ENCODE results near the gene MRPL52.
"Not testable (repeated sequence)": the region's sequence is repeated elsewhere in the genome, so short reads cannot be mapped to it uniquely, and the experiment has no call there.

MRPL52 gene

DNA sequence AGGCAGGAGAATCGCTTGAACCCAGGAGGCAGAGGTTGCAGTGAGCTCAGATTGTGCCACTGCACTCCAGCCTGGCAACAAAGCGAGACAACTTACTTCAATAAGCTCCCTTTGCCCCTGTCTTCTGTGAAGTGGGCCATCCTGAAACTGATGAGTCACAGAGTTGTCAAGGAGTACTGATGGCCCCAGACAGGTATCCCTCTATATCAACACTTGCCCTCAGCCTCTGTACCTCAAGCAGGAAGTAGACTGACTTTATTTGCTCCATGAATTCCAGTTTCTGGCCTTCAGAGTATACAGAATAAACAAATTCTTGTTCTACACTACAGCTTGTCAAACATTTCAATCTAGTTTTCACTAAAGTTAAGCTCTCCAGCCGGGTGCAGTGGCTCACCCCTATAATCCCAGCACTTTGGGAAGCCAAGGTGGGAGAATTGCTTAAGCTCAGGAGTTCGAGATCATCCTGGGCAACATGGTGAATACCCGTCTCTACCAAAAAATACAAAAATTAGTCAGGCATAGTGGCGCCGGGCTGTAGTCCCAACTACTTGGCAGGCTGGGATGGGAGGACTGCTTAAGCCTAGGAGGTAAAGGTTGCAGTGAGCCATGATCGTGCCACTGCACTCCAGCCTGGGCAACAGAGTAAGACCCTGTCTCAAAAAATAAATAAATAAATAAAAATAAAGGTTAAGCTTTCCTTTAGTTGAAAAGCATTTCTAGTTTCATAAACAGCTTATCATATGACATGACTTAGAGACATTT, 25.5 kb downstream of the MRPL52 start:
- no peak for DNase-seq (ENCODE audit: low read depth)

DNA sequence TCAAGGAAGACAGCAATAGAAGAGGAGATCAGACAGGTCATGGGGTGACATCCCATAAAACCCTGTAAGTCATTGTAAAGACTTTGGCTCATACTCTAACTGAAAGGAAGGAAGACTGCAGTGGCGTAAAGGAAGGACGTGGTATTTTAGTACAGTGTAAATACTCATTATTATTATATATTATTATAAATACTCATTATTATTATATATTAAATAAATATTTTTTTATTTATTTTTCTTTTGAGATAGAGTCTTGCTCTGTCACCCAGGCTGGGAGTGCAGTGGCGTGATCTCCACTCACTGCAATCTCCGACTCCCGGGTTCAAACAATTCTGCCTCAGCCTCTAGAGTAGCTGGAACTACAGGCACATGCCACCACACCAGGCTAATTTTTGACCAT, 26.7 kb downstream of the MRPL52 start:
- no peak for DNase-seq (ENCODE audit: low read depth)

DNA sequence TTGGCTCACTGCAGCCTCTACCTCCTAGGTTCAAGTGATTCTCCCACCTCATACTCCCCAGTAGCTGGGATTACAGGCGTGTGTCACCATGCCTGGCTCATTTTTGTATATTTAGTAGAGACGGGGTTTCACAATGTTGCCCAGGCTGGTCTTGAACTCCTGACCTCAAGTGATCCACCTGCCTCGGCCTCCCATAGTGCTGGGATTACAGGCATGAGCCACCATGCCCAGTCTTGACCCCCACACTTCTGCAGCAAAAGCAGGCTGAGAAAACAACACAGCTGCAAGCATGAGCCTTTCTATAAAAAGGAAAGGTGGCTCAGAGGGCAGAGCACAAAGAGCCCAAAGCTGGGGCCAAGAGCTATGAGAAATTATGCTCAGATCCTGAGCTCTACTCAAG, 30.7 kb downstream of the MRPL52 start:
- DNase-seq (ENCODE audit: low read depth) = not testable (repeated sequence)

DNA sequence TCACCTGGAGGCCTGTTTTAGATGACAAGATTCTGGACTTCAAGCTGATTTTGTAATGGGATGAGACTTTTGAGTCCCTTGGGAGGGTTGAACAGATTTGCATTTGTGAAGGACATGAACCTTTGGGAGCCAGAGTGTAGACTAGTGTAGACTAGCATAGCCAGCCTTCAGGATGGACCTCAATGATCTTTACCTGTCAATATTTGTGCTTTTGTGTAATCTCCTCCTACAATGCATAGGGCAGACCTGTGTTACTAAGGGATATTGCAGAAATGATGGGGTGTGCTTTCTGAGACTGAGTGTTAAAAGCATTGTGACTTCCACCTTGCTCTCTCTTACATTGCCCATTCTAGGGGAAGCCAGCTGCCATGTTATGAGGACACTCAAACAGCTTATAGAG, 32.0 kb downstream of the MRPL52 start:
- DNase-seq (ENCODE audit: low read depth) = no peak

DNA sequence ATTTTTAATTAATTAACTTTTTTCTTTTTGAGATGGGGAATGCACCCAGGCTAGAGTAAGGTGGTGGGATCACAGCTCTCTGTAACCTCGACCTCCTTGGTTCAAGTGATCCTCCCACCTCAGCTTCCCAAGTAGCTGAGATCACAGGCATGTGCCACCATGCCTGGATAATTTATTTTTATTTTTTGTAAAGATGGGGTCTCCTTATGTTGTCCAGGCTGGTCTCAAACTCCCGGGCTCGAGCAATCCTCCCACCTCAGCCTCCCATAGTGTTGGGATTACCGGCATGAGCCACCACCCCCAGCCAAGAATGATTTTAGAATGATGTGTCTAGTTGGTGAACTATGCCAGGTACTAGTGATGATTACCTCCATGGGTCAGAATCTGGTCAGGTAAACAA, 35.3 kb downstream of the MRPL52 start:
- DNase-seq (ENCODE audit: low read depth) = no peak

DNA sequence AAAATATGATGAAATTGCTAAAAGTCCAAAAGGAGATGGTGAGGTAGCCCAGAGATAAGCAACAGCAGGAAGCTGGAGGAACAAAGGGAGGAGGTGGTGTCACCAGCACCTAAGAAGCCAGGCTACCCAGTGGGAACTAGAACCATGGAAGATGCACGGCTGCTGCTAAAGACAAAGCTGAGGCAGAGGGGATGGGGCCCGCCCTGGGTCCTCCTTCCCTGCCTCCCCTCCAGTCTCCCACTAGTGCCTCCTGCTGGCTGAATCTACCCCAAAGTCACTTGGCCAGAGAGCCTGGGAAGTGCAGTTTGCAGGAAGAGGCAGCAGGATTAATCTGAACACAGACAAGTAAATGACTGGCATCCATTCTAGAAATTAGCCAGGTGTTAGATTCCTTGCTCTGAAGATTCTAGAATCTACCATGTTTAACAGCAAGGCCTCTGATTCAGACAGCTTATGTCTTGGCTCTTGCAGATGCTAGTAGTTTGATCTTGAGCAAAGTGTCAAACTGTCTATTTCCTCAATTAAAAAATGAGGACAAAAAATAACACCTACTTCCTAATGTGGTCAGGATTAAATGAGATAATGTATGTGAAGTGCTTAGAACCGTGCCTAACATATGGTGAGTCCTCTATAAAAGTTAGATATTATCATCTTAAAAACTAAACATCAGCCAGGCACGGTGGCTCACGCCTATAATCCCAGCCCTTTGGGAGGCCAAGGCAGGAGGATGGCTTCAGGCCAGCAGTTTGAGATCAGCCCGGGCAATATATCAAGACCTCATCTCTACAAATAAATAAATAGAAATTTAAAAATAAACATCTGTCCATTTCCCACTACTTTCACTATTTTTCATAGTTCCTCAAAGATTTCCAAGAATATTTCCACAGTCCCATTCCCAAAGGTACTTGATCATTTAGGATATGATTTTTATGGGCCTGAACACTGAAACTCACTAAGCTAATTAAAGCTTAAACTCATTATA, 36.0 kb downstream of the MRPL52 start:
- no peak for DNase-seq (ENCODE audit: low read depth)

DNA sequence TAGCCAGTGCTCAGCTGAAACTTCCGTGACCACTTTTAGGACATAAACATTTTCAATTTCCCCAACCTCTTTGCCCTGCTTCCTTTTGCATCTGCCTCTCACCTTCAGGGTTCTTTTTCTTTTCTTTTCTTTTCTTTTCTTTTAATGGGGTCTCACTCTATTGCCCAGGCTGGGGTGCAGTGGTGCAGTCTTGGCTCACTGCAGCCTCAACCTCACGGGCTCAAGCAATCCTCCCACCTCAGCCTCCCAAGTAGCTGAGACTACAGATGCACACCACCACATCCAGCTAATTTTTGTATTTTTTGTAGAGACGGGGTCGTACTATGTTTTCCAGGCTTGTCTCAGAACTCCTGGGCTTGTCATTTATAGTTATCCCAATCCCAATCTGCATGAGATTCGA, 37.2 kb downstream of the MRPL52 start:
- DNase-seq (ENCODE audit: low read depth) = no peak

DNA sequence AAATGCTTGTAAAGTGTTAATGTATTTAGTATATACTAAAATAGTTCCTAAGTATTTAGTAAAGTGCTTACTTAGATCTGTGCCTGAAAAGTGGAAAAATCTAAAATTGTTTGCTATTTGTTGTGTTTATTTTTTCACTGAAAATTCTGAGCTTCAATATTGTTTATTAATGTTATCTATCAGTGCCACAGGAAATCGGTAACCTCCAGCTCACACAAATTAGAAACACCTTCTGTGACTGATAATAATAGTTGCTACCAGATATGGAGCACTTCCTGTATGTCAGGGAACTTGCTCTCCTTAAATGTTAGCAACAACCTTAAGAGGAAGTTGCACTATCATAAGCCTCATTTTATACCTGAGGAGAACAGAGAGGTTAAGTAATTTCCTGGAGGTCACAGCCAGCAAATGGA, 41.1 kb downstream of the MRPL52 start:
- no peak for DNase-seq (ENCODE audit: low read depth)

DNA sequence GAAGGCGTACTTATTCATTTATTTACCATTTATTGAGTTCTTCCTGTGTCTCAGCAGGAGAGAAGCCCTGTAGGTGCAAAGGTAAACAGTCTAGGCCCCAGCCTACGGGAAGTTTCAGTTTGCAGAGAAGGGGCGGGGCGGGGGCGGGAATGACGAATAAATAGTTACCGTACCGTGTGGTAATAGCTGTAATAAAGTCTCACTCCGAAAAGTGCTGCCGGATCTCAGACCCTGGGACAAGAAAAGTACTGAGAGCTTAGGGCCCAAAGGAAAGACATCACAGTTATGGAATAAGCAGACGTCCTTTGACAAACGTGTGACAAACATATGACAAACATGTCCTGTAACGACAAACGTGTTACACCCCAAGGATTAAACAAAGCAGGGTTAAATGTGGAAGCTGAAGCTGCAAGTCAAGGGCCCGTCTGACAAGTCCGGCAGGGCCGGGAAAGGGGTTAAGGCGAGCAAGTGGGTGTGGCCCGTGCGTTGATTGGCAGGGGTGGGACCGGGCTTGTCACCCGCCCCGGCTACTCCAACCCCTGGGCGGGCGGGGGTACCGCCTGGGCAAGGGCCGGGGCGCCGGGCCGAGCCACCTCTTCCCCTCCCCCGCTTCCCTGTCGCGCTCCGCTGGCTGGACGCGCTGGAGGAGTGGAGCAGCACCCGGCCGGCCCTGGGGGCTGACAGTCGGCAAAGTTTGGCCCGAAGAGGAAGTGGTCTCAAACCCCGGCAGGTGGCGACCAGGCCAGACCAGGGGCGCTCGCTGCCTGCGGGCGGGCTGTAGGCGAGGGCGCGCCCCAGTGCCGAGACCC, 41.7 kb downstream of the MRPL52 start, which contains the start of gene LRP10:
TSS of gene LRP10 (plus strand) at position 517 of the 809 bp plus-strand sequence. CDS start 564 bp downstream, outside the sequence.
- peak; percentile 62 for DNase-seq (ENCODE audit: low read depth)

DNA sequence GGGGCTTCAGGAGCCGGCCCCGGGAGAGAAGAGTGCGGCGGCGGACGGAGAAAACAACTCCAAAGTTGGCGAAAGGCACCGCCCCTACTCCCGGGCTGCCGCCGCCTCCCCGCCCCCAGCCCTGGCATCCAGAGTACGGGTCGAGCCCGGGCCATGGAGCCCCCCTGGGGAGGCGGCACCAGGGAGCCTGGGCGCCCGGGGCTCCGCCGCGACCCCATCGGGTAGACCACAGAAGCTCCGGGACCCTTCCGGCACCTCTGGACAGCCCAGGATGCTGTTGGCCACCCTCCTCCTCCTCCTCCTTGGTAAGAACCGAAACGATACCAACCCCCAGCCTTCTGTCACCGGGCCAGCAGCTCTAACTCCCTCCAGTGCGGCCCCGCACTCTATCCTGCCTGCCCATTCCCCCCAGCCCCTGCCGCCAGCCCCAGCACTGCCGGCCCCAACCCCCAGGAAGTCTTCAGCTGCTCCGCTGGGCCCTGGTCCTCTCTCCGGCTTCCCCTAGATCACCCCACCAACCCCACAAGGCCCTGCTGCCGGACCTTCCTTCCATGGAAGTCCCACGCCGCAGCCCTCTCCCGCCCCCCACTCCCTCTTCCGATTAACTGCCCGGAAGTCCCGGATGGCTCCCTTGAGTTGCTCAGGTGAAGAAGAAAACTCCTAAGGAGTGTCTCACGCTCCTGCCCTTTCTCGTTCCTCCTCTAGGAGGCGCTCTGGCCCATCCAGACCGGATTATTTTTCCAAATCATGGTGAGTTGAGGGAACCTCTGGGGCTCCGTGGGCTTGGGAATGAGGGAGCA, 42.5 kb downstream of the MRPL52 start:
- peak; percentile 66 for DNase-seq (ENCODE audit: low read depth)

DNA sequence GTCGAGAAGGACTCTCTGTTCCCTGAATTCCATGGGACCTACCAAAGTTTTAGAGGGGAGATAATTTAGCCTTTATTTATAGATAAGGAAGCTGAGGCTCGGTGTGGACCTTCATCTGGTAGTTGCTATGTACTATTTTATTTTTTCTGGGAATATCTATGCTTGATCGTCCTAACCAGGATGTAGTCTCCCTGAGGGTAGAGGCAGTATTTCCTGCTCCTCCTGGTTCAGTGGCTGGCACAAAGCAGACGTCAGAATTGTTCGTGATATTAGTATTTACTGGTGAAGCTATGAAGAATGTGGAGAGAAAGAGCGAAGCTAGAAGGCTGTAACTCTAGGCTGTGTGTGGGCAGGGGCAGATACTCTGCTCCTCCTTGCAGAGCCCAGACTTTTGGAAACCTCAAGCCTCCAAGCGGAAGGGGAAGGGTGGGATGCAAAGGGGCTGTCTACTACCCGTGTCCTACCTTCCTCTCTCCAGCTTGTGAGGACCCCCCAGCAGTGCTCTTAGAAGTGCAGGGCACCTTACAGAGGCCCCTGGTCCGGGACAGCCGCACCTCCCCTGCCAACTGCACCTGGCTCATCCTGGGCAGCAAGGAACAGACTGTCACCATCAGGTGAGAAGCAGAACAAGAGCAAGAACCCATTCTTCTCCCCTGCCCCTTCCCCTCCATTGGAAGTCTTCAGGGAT, 43.3 kb downstream of the MRPL52 start:
- no peak for DNase-seq (ENCODE audit: low read depth)

DNA sequence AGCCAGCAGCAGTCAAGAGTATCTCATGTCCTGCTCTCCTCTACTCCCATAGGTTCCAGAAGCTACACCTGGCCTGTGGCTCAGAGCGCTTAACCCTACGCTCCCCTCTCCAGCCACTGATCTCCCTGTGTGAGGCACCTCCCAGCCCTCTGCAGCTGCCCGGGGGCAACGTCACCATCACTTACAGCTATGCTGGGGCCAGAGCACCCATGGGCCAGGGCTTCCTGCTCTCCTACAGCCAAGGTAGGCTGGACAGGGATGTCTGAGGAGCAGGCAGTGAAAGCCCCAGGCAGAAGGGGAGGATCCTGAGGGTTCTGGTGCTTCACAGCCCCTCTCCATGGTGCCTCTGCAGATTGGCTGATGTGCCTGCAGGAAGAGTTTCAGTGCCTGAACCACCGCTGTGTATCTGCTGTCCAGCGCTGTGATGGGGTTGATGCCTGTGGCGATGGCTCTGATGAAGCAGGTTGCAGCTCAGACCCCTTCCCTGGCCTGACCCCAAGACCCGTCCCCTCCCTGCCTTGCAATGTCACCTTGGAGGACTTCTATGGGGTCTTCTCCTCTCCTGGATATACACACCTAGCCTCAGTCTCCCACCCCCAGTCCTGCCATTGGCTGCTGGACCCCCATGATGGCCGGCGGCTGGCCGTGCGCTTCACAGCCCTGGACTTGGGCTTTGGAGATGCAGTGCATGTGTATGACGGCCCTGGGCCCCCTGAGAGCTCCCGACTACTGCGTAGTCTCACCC, 45.5 kb downstream of the MRPL52 start:
- DNase-seq (ENCODE audit: low read depth) = no peak

DNA sequence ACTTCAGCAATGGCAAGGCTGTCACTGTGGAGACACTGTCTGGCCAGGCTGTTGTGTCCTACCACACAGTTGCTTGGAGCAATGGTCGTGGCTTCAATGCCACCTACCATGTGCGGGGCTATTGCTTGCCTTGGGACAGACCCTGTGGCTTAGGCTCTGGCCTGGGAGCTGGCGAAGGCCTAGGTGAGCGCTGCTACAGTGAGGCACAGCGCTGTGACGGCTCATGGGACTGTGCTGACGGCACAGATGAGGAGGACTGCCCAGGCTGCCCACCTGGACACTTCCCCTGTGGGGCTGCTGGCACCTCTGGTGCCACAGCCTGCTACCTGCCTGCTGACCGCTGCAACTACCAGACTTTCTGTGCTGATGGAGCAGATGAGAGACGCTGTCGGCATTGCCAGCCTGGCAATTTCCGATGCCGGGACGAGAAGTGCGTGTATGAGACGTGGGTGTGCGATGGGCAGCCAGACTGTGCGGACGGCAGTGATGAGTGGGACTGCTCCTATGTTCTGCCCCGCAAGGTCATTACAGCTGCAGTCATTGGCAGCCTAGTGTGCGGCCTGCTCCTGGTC, 46.1 kb downstream of the MRPL52 start:
- no peak for DNase-seq (ENCODE audit: low read depth)

DNA sequence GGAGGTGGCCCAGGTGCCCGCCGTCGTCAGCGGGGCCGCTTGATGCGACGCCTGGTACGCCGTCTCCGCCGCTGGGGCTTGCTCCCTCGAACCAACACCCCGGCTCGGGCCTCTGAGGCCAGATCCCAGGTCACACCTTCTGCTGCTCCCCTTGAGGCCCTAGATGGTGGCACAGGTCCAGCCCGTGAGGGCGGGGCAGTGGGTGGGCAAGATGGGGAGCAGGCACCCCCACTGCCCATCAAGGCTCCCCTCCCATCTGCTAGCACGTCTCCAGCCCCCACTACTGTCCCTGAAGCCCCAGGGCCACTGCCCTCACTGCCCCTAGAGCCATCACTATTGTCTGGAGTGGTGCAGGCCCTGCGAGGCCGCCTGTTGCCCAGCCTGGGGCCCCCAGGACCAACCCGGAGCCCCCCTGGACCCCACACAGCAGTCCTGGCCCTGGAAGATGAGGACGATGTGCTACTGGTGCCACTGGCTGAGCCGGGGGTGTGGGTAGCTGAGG, 47.4 kb downstream of the MRPL52 start:
- no peak for DNase-seq (ENCODE audit: low read depth)

DNA sequence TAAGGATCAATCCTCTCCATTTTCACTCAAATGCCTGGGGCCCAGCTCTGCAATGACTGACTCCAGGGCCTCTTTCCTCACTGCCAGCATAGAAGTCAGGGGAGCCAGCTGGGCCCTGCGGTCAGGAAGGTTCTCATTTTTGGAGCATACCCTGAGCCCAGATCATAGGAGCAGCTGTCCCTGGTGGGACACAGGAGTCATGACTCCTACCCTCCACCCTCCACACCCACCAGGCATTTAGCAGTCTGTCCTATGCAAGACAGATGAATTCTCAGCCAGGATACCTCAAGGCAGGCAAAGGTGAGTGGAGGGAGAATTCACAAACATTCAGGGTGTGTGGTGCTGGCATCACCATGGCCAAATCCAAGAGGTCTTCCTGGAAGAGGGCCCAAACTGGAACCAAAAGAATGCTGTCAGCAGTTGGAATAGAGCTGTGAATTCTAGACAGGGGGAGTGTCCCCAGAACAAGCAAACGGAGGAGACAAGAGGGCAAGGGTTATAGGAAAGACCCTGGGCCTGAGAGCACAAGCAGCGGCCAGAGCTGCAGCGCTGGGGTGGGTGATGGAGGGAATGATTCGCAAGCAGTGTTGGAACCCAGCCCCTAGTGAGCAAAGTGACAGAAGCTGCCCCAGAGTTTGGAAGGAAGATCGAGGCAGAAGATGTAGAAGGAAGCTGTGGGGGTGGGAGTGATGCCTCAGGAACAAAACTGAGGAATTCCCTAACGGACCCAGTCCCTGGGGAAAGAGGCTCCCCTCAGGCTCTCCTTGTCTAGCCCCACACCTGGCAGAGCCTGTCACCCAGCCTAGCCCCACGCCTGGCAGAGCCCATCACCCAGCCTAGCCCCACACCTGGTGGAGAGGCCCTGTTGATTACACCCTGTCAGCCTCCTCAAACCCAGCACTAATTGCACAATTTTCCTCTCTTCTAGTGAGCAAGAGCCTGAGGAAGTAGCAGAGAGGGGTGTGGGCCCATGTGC, 48.9 kb downstream of the MRPL52 start:
- no peak for DNase-seq (ENCODE audit: low read depth)

DNA sequence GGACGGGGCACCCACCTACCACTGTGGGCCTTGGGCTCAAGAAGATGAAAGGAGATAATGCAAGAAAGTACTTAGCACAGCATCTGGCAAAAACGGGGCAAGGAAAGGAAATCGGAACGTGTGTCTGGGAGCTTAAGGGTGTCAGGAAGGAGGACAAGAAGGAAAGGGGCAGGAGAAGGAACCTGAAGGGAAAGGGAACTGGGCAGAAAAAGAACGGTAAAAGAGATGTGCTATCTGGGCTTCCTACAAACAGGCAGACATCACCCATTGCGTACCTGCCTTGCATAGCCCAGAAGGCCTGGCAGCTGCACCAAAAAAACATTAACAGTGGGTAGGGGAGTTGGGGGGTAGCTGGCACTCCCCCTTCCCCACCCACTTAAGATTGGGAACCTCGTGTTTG, 52.4 kb downstream of the MRPL52 start:
- no peak for DNase-seq (ENCODE audit: low read depth)

DNA sequence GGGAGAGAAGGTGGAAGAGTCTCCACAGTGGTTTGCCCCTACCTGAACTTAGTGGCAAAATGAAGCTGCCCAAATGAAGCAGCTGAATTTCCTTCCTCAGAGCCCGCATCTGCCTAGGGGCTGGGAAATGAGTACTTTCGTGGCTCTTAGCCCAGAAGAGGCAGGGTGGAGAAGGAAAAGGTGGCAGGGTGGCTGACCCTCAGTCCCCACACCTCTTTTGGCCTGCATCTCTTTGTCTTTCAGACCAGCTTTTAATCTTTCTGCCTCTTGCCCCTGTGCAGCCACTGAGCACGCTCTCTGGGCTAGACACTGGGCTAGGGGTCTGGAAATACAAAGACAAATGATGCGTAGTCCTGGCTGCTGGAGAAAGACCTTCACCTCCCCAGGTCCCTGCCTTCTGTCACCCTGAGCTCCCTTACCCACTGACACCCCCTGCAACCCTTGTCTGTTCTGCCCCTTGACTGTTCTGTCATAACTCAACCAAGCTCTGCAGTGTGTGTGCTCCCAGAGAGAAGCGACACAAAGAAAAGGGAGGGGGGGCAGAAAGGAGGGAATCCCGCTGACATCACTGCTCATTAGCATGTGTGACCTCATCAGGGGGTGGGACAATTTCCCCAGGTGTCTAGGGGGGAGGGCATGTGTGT, 53.0 kb downstream of the MRPL52 start:
- DNase-seq (ENCODE audit: low read depth) = peak; percentile 20
